HCT116 (cell line): Measurements from ENCODE around the gene TENM4. TPM values are rescaled to one million over a fixed set of nuclear protein-coding genes. Genes with fewer than 3 reads are reported as not detected.

ENCODE experiments used
- ATAC-seq: fragments of 200-7000 bp; cut with Tn5 transposase; 2 replicates; pipeline ENCODE4 v1.9.1; 2020; ENCODE audit warnings: mild to moderate bottlenecking, moderate library complexity
- BruUV-seq: library from RNA; stranded (reverse); fragments of 400-500 nt; replicated peaks from 2 replicates; lab custom pipeline; 2021; lab: Mats Ljungman, UMichigan
- CTCF ChIA-PET: fragments of 300-600 bp; sonication (Branson Sonifier 250); formaldehyde crosslinking; loops from one replicate; lab custom pipeline; 2021; ENCODE audit warnings: antibody characterized with exemption; lab: Charles Lee
- POLR2A ChIA-PET: fragments of 300-600, 350-600 bp; sonication (Branson Sonifier 250); formaldehyde crosslinking; loops from one replicate; lab custom pipeline; 2021; ENCODE audit warnings: antibody characterized with exemption; lab: Charles Lee
- RAD21 ChIA-PET, 2 experiments: fragments of 300-600 bp; sonication (Branson Sonifier 250); formaldehyde crosslinking; loops; one replicate each; lab custom pipeline; 2023; ENCODE audit warnings: low total read pairs in 2 of 2; ENCODE audit not compliant: uncharacterized antibody in 2 of 2, unreplicated experiment in 2 of 2, low non-redundant PET in 1 of 2; lab: Charles Lee
- DNase-seq: peaks from one replicate; pipeline ENCODE4 v3.0.0-alpha.2; 2010; ENCODE audit warnings: low read depth, low spot score
- H2AFZ ChIP-seq: fragments of 200-600 bp; shearing (Covaris generic), sonication (generic); 2 replicates; pipeline ENCODE4 v1.6.1; 2017; ENCODE audit warnings: low read depth, mixed run types, mixed read lengths, antibody characterized with exemption, low read length; ENCODE audit not compliant: poor library complexity, severe bottlenecking
- H3K27ac ChIP-seq: 2 replicates; pipeline ENCODE4 v1.5.1; 2012; ENCODE audit warnings: low read depth, low read length
- H3K27me3 ChIP-seq: fragments of 200-600 bp; sonication (generic); 2 replicates; pipeline ENCODE4 v1.6.1; 2016; ENCODE audit warnings: mixed run types, low read length, mixed read lengths; ENCODE audit not compliant: insufficient read depth
- H3K36me3 ChIP-seq, 2 experiments: fragments of 200-500 bp in 1 of 2; fragments of 200-600 bp in 1 of 2; sonication (Bioruptor generic) in 1 of 2; sonication (generic) in 1 of 2; 2 replicates each; pipeline versions ENCODE4 v1.5.1 to v1.6.1; 2014 to 2016; ENCODE audit warnings: low read length in 2 of 2, inconsistent platforms in 1 of 2, mixed read lengths in 1 of 2, mixed run types in 1 of 2; ENCODE audit not compliant: insufficient read depth in 2 of 2, control insufficient read depth in 1 of 2
- H3K4me1 ChIP-seq, 2 experiments: fragments of 200-600 bp in 1 of 2; sonication (generic) in 1 of 2; 2 replicates each; pipeline versions ENCODE4 v1.5.1 to v1.6.1; 2012 to 2017; ENCODE audit warnings: low read length in 2 of 2, inconsistent platforms in 1 of 2, mild to moderate bottlenecking in 1 of 2, mixed read lengths in 1 of 2, mixed run types in 1 of 2, moderate library complexity in 1 of 2; ENCODE audit not compliant: insufficient read depth in 2 of 2, control insufficient read depth in 1 of 2
- H3K4me2 ChIP-seq: fragments of 200-600 bp; sonication (generic); 2 replicates; pipeline ENCODE4 v1.6.1; 2017; ENCODE audit warnings: mixed run types, low read length, mixed read lengths
- H3K4me3 ChIP-seq, 2 experiments: fragments of 200-600 bp in 1 of 2; sonication (generic) in 1 of 2; replicated peaks in 1 of 2; 2 replicates each; pipeline ENCODE4 v1.5.1; 2011 to 2016; ENCODE audit warnings: low read length in 2 of 2, control low read depth in 1 of 2, low read depth in 1 of 2, mild to moderate bottlenecking in 1 of 2, mixed read lengths in 1 of 2, mixed run types in 1 of 2
- H3K79me2 ChIP-seq: fragments of 200-600 bp; sonication (generic); 2 replicates; pipeline ENCODE4 v1.6.1; 2017; ENCODE audit warnings: mild to moderate bottlenecking, mixed run types, low read length, moderate library complexity, mixed read lengths; ENCODE audit not compliant: insufficient read depth
- H3K9ac ChIP-seq: fragments of 200-600 bp; sonication (generic); 2 replicates; pipeline ENCODE4 v1.6.1; 2016; ENCODE audit warnings: low read length, mixed read lengths
- H3K9me2 ChIP-seq: fragments of 200-600 bp; sonication (generic), shearing (Covaris generic); 2 replicates; pipeline ENCODE4 v1.6.1; 2017; ENCODE audit warnings: mixed run types, mild to moderate bottlenecking, moderate library complexity; ENCODE audit not compliant: insufficient read depth
- H3K9me3 ChIP-seq, 2 experiments: fragments of 200-500 bp in 1 of 2; fragments of 200-600 bp in 1 of 2; sonication (Bioruptor generic) in 1 of 2; sonication (generic) in 1 of 2; 2 replicates each; pipeline ENCODE4 v1.6.1; 2014 to 2017; ENCODE audit warnings: low read length in 2 of 2, mixed read lengths in 2 of 2, inconsistent platforms in 1 of 2, low read depth in 1 of 2, mild to moderate bottlenecking in 1 of 2, mixed run types in 1 of 2, moderate library complexity in 1 of 2; ENCODE audit not compliant: control insufficient read depth in 1 of 2, insufficient read depth in 1 of 2
- H4K20me1 ChIP-seq: fragments of 200-600 bp; sonication (generic), shearing (Covaris generic); 2 replicates; pipeline ENCODE4 v1.6.1; 2017; ENCODE audit warnings: mixed run types, mild to moderate bottlenecking, moderate library complexity; ENCODE audit not compliant: insufficient read depth
- CBX3 ChIP-seq: IDR thresholded peaks from 2 replicates; pipeline ENCODE4 v1.6.1; 2012; ENCODE audit warnings: low read depth
- CEBPB ChIP-seq: IDR thresholded peaks from 2 replicates; pipeline ENCODE4 v1.6.1; 2012; ENCODE audit warnings: low read depth
- CTCF ChIP-seq, 3 experiments: fragments of 200-600 bp in 1 of 3; sonication (generic) in 1 of 3; IDR thresholded peaks in 2 of 3; conservative IDR thresholded peaks in 1 of 3; 2 replicates each; pipeline ENCODE4 v1.5.1; 2012 to 2017; ENCODE audit warnings: low read depth in 2 of 3, low read length in 2 of 3, antibody characterized with exemption in 1 of 3, borderline replicate concordance in 1 of 3, control low read depth in 1 of 3, mild to moderate bottlenecking in 1 of 3, mixed read lengths in 1 of 3, mixed run types in 1 of 3, moderate library complexity in 1 of 3; ENCODE audit not compliant: insufficient read depth in 1 of 3
- EGR1 ChIP-seq: IDR thresholded peaks from 2 replicates; pipeline ENCODE4 v1.6.1; 2012; ENCODE audit warnings: low read depth
- ELF1 ChIP-seq: IDR thresholded peaks from 2 replicates; pipeline ENCODE4 v1.6.1; 2012; ENCODE audit warnings: low read depth, borderline replicate concordance
- EZH2 ChIP-seq: fragments of 200-600 bp; sonication (generic); IDR thresholded peaks from 2 replicates; pipeline ENCODE4 v1.6.1; 2017; ENCODE audit warnings: antibody characterized with exemption, mixed run types
- EZH2phosphoT487 ChIP-seq: fragments of 200-600 bp; IDR thresholded peaks from 2 replicates; pipeline ENCODE4 v1.6.1; 2018; ENCODE audit warnings: antibody characterized with exemption, borderline replicate concordance
- FOSL1 ChIP-seq: IDR thresholded peaks from 2 replicates; pipeline ENCODE4 v1.6.1; 2012; ENCODE audit warnings: low read depth
- JUND ChIP-seq: IDR thresholded peaks from 2 replicates; pipeline ENCODE4 v1.6.1; 2012
- POLR2A ChIP-seq: IDR thresholded peaks from 2 replicates; pipeline ENCODE4 v1.7.0; 2011; ENCODE audit warnings: borderline replicate concordance; ENCODE audit not compliant: insufficient read depth, insufficient read length; ENCODE audit errors: extremely low read depth
- POLR2AphosphoS5 ChIP-seq: IDR thresholded peaks from 2 replicates; pipeline ENCODE4 v1.6.1; 2011; ENCODE audit warnings: mild to moderate bottlenecking, low read depth, low read length, moderate library complexity
- RAD21 ChIP-seq: IDR thresholded peaks from 2 replicates; pipeline ENCODE4 v1.6.1; 2012; ENCODE audit warnings: low read depth, mild to moderate bottlenecking
- SIN3A ChIP-seq: IDR thresholded peaks from 2 replicates; pipeline ENCODE4 v1.6.1; 2012; ENCODE audit warnings: low read depth
- SP1 ChIP-seq: IDR thresholded peaks from 2 replicates; pipeline ENCODE4 v1.6.1; 2012; ENCODE audit warnings: low read depth
- SRF ChIP-seq: IDR thresholded peaks from 2 replicates; pipeline ENCODE4 v1.6.1; 2012; ENCODE audit warnings: low read depth
- TCF7L2 ChIP-seq: IDR thresholded peaks from 2 replicates; pipeline ENCODE4 v1.7.0; 2011; ENCODE audit warnings: borderline replicate concordance, inconsistent platforms; ENCODE audit not compliant: insufficient read depth, insufficient read length; ENCODE audit errors: extremely low read depth
- YY1 ChIP-seq: IDR thresholded peaks from 2 replicates; pipeline ENCODE4 v1.6.1; 2011; ENCODE audit warnings: low read length, low read depth, moderate library complexity, mild to moderate bottlenecking; ENCODE audit not compliant: insufficient replicate concordance; ENCODE audit errors: extremely low read depth
- ZBTB33 ChIP-seq: IDR thresholded peaks from 2 replicates; pipeline ENCODE4 v1.6.1; 2011; ENCODE audit warnings: mild to moderate bottlenecking, low read length, moderate library complexity; ENCODE audit not compliant: insufficient replicate concordance; ENCODE audit errors: extremely low read depth
- ZFX ChIP-seq: fragments of 450-650 bp; IDR thresholded peaks from 2 replicates; pipeline ENCODE4 v1.6.1; 2017
- ZNF274 ChIP-seq: fragments of 200-500 bp; sonication (Bioruptor generic); IDR thresholded peaks from 2 replicates; pipeline ENCODE4 v1.6.1; 2014; ENCODE audit warnings: mild to moderate bottlenecking, low read depth, low read length, inconsistent platforms
- intact Hi-C: fragments of 100-400 bp; cut with micrococcal nuclease; formaldehyde crosslinking; loops from 2 replicates; pipeline ENCODE4 v1.10.0; 2022
- total RNA-seq: library from RNA; stranded (reverse); gene quantifications from one replicate; pipeline ENCODE4 v1.2.1, GENCODE V29; 2021; ENCODE audit not compliant: unreplicated experiment

TENM4 gene
- total RNA-seq, 1 experiment from 2014 or later: 0.05 TPM

GRCh38 chr11:78835646-78836045 lies 605.2 kb downstream of the TENM4 start:
- CTCF ChIA-PET: no interaction called here

GRCh38 chr11:78834886-78835285 lies 605.9 kb downstream of the TENM4 start:
- Histone ChIP-seq H3K4me1 (no peaks in the 10 kb centered on the region), H3K4me2 (no peak overlapping the region), H4K20me1 (no peaks in the 10 kb centered on the region), H3K27me3 (peaks cover 6% of the 10 kb centered on the region), H3K79me2 (no peaks in the 10 kb centered on the region), H3K9me3 (no peaks in the 10 kb centered on the region), H3K9ac (no peak overlapping the region), H3K36me3 (no peaks in the 10 kb centered on the region), H3K4me3 (no peak overlapping the region), H2AFZ (no peak overlapping the region), H3K9me2 (no peaks in the 10 kb centered on the region), H3K27ac (no peak overlapping the region)
- no TSS peak for BruUV-seq
- RAD21 ChIA-PET: no interaction called here
- no peak for ATAC-seq
- intact Hi-C loops: loop anchor here (5.0 kb wide), 1 partner anchor 242 kb away; no protein-coding TSS in a partner anchor
- POLR2A ChIA-PET: no interaction called here
- CTCF ChIA-PET: no interaction called here
- no peak for DNase-seq
- TF ChIP-seq EZH2phosphoT487: no peak
- no peak for TF ChIP-seq TCF7L2
- TF ChIP-seq ZBTB33: no peak
- no peak for TF ChIP-seq EZH2
- no peak for TF ChIP-seq YY1
- no peak for TF ChIP-seq POLR2AphosphoS5
- no peak for TF ChIP-seq ELF1
- no peak for TF ChIP-seq CBX3
- TF ChIP-seq SRF: no peak
- no peak for TF ChIP-seq RAD21
- no peak for TF ChIP-seq JUND
- TF ChIP-seq CTCF (IDR thresholded peaks at IDR 0.05 in 2 of 3, conservative IDR thresholded peaks at IDR 0.05 in 1 of 3; ENCODE audit: borderline replicate concordance in 1 of 3, insufficient read depth in 1 of 3, low read depth in 2 of 3, low read length in 2 of 3): no peak
- no peak for TF ChIP-seq POLR2A
- no peak for TF ChIP-seq EGR1
- TF ChIP-seq SIN3A: no peak
- TF ChIP-seq FOSL1: no peak
- no peak for TF ChIP-seq ZFX
- no peak for TF ChIP-seq SP1

More at GRCh38 chr11:78835646-78836045, 605.2 kb downstream of the TENM4 start:
- no TSS peak for BruUV-seq
- Histone ChIP-seq H3K36me3 (no peaks in the 10 kb centered on the region), H3K79me2 (no peaks in the 10 kb centered on the region), H3K27ac (no peak overlapping the region), H4K20me1 (no peaks in the 10 kb centered on the region), H3K4me2 (no peak overlapping the region), H2AFZ (no peak overlapping the region), H3K4me3 (no peak overlapping the region), H3K27me3 (peaks cover 12% of the 10 kb centered on the region), H3K4me1 (no peaks in the 10 kb centered on the region), H3K9me3 (no peaks in the 10 kb centered on the region), H3K9me2 (no peaks in the 10 kb centered on the region), H3K9ac (no peak overlapping the region)
- RAD21 ChIA-PET: no interaction called here
- no peak for TF ChIP-seq ZFX
- TF ChIP-seq CBX3: no peak
- TF ChIP-seq ZNF274: no peak
- TF ChIP-seq POLR2A: no peak
- no peak for TF ChIP-seq CEBPB
- DNase-seq: no peak
- intact Hi-C loops: loop anchor here (5.0 kb wide), 1 partner anchor 242 kb away; no protein-coding TSS in a partner anchor
- no peak for ATAC-seq
- POLR2A ChIA-PET: no interaction called here
